ENCODE results near the gene SF3B5.
"Not testable (repeated sequence)": the region's sequence is repeated elsewhere in the genome, so short reads cannot be mapped to it uniquely, and the experiment has no call there.

Gene SF3B5

GRCh38 chr6:144053601-144054000 lies 41.8 kb downstream of the SF3B5 start:
- H3K4me3 ChIP-seq (ENCODE audit: low read depth, low read length), result no peak overlapping the region

DNA sequence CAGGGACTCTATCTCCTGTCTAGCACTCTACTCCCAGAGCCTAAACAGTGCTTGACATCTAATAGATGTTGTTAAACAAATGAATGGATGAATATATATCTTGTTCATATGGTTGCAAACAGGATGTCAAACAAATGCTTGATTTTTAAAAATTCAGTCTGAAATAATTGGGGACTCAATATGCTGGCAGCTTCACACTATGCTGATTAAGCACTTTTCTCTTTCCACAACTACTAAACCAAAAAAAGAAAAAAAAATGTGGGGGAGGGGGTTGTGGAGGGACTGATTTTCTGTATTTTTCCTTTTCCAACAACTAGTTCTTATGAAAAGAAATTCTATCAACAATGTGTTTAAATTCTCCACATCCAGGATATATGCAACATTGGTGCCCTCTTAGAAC lies 42.9 kb downstream of the SF3B5 start:
- TF ChIP-seq, protein P1, sequence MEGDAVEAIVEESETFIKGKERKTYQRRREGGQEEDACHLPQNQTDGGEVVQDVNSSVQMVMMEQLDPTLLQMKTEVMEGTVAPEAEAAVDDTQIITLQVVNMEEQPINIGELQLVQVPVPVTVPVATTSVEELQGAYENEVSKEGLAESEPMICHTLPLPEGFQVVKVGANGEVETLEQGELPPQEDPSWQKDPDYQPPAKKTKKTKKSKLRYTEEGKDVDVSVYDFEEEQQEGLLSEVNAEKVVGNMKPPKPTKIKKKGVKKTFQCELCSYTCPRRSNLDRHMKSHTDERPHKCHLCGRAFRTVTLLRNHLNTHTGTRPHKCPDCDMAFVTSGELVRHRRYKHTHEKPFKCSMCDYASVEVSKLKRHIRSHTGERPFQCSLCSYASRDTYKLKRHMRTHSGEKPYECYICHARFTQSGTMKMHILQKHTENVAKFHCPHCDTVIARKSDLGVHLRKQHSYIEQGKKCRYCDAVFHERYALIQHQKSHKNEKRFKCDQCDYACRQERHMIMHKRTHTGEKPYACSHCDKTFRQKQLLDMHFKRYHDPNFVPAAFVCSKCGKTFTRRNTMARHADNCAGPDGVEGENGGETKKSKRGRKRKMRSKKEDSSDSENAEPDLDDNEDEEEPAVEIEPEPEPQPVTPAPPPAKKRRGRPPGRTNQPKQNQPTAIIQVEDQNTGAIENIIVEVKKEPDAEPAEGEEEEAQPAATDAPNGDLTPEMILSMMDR (IDR thresholded peaks at IDR 0.05; ENCODE audit: low read depth, low read length), result no peak
- no peak overlapping the region for H3K4me3 ChIP-seq (ENCODE audit: low read depth, low read length)

More at GRCh38 chr6:144053601-144054000, 41.8 kb downstream of the SF3B5 start:
- TF ChIP-seq, protein P1 (IDR thresholded peaks at IDR 0.05; ENCODE audit: low read depth, low read length), result no peak

DNA sequence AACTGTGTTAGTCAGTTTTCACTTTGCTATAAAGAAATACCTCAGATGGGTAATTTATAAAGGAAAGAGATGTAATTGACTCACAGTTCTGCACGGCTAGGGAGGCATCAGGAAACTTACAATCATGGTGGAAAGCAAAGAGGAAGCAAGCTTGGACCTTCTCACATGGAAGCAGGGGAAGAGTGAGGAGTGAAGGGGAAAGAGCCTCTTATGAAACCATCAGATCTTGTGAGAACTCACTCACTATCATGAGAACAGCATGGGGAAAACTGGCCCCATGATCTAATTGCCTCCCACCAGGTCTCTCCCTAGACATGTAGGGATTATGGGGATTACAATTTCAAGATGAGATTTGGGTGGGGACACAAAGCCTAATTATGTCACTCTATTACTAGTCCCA lies 46.0 kb downstream of the SF3B5 start:
- TF ChIP-seq, protein P1 (IDR thresholded peaks at IDR 0.05; ENCODE audit: low read depth, low read length), result no peak
- no peak overlapping the region for H3K4me3 ChIP-seq (ENCODE audit: low read depth, low read length)

- TF ChIP-seq, protein P1 (IDR thresholded peaks at IDR 0.05; ENCODE audit: low read depth, low read length), result no peak
Observed at GRCh38 chr6:144047688-144048087, 47.7 kb downstream of the SF3B5 start.

DNA sequence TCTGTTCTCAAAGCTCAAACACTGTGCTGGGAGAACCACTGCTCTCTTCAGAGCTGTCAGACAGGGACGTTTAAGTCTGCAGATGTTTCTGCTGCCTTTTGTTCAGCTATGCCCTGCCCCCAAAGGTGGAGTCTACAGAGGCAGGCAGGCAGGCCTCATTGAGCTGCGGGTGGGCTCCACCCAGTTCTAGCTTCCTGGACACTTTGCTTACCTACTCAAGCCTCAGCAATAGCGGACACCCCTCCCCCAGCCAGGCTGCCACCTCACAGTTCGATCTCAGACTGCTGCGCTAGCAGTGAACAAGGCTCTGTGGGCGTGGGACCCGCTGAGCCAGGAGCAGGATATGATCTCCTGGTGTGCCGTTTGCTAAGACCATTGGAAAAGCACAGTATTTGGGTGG lies 48.7 kb downstream of the SF3B5 start:
- not testable (repeated sequence) for H3K4me3 ChIP-seq (ENCODE audit: low read depth, low read length)

More at GRCh38 chr6:144047688-144048087, 47.7 kb downstream of the SF3B5 start:
- no peak overlapping the region for H3K4me3 ChIP-seq (ENCODE audit: low read depth, low read length)

GRCh38 chr6:144044989-144045388 lies 50.4 kb downstream of the SF3B5 start:
- not testable (repeated sequence) for H3K4me3 ChIP-seq (ENCODE audit: low read depth, low read length)
